Left renal cortex interstitium (tissue), 4 donors: Measurements from ENCODE around the gene TNK2. TPM values are rescaled to one million over a fixed set of nuclear protein-coding genes. Genes with fewer than 3 reads are reported as not detected.
"Not testable (repeated sequence)": the region's sequence is repeated elsewhere in the genome, so short reads cannot be mapped to it uniquely, and the experiment has no call there.

ENCODE experiments used
- DNase-seq, 4 donors: peaks; one replicate each; pipeline ENCODE4 v3.0.0-alpha.2; 2013; ENCODE audit warnings: low read depth in 4 of 4, low spot score in 2 of 4, missing footprints in 1 of 4
- polyA plus RNA-seq, 4 donors: library from polyadenylated mRNA; unstranded; fragments of 120-200 nt; gene quantifications; one replicate each; pipeline ENCODE4 v1.2.1, GENCODE V29; 2013; ENCODE audit not compliant: insufficient read length in 4 of 4

TNK2 gene
- polyA plus RNA-seq = 10 to 100 TPM; 21.6 to 48.2 (median 34.0) TPM

DNA sequence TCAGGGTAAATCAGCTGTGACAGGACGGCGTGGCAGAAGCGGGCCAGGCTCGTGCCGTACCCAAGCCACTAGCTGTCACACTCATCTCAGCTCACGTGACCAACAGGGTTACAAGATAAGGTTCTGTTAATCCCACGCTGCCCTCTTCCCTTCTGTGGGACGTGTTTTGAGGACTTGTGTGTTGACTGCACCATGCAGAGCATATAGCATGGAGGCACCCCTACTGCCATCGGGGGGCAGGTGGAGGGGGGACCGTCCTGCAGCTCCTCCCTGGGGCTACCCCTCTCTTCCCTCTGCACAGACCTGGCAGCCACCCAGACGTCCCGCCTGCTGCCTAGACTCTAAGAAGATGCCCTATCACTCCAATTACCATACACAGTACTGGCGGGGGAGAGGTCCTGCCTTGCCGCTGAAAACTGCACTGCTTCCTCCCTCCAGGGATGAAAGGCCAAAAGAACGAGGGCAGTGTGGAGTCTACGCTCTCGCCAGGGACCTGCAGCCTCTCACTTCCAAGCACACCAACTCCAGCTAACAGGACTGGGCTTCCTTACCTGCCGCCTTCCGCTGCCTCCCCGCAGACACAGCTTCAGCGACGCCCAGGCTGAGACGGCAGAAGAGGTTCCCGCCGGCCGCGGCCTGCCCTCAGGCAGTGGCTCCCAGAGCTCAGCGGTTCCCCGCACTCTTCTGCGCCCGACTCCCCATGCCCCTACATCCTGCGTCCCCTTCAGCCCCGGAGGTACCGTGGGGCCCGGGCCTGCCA lies at the start of gene TNK2:
TSS of gene TNK2 (minus strand) at position 618 of the 760 bp plus-strand sequence. CDS start 19,963 bp downstream, outside the sequence.
- no peak for DNase-seq

GRCh38 chr3:195956577-195956976 lies 48.2 kb upstream of the TNK2 start:
- DNase-seq = no peak

DNA sequence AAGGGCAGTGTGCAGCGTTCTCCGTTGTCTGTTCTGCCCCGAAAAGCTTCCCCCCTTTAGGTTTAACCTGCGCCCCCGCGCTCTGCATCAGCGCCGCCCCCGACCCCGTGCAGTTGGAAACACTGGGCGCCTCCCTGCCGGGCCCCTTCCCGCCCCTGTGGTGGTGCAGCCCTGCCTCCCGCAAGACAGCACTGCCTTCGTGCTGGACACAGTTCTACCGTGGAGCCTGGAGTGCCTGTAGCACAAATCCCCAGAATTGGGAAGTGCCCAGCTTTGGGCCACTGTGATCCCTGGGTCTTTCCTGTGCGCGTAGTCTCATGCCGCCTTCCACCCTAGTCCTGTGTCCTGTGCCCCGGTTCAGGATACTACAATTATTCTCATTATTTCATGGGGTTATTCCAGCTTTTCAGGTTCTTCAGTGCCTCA lies 47.1 kb upstream of the TNK2 start:
- not testable (repeated sequence) for DNase-seq

- DNase-seq = not testable (repeated sequence)
Observed at GRCh38 chr3:195954752-195955119, 46.4 kb upstream of the TNK2 start.

GRCh38 chr3:195954052-195954751 lies 45.9 kb upstream of the TNK2 start:
- peak in 2 of 4 donors; percentile 2 to 47 for DNase-seq

DNA sequence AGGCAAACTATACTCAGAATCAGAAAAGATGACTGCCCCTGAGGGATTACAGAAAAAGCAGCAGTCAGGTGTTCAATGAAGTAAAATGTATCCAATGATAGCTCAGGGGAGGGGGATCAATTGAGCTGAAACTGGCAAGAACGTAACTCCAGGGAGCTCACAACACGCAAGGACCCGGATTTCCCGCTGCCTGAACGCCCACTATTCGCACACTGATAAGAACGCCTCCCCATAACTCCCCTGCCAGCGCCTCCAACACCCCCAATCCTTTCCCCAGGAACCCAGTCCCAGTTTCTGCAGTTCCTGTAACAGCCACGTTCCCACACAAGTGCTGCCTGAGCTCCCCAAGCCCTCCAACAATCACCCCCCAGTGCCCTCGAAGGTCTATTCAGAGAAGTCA lies 44.2 kb upstream of the TNK2 start:
- not testable (repeated sequence) for DNase-seq

- DNase-seq = not testable (repeated sequence)
Observed at GRCh38 chr3:195951443-195952177, 43.3 kb upstream of the TNK2 start.

GRCh38 chr3:195950731-195951130 lies 42.4 kb upstream of the TNK2 start:
- DNase-seq = not testable (repeated sequence)

GRCh38 chr3:195950164-195950563 lies 41.8 kb upstream of the TNK2 start:
- DNase-seq = not testable (repeated sequence)

DNA sequence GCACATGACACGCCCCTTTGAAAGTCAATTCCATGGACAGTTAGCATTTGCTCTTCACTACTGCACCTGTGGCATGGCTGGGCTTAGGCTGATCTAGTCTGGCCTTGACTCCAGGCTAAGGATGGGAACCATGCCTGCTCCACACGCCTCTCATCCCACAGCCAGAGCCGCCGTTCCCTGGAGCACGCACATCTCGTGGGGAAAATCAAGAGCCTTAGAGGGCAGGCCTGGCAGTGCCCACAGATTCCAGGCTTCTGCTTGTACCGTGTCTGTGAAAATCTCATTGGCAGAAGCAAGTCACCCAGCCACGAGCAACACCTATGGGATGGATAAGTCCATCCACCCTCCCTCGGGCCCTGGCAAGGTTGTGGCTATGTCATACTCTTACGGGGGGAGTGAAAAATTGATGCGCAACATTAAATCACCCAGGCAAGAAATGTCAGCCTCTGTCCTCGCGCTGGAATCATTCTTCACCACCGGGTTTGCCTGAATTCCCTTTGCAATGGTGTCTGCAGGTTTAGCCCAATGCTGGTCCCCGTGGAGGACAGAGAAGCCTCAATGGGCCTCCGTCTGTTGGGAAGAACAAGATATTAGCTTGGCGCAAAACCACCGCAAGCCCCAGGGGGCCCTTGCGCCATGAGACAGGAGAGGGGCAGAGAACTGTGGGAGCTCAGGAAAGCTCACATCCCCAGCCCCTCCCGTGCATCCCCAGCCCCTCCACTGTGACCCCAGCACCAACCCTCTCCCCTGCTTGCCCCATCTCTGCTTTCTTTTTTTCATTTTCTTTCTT lies 38.8 kb upstream of the TNK2 start:
- not testable (repeated sequence) for DNase-seq

DNA sequence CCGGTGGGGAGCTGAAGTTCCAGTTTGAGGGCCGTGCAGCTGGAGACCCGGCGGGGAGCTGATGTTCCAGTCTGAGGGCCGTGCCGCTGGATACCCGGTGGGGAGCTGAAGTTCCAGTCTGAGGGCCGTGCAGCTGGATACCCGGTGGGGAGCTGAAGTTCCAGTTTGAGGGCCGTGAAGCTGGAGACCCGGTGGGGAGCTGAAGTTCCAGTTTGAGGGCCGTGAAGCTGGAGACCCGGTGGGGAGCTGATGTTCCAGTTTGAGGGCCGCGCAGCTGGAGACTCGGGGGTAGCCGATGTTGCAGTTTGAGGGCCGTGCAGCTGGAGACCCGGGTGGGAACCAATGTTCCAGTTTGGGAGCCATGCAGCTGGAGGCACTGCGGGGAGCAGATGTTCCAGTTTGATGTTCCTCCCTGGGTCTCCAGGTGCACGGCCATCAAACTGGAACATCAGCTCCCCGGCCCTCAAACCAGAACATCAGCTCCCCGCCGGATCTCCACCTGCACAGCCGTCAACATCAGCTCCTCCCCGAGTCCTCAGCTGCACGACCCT lies 33.0 kb upstream of the TNK2 start:
- DNase-seq = not testable (repeated sequence)

DNA sequence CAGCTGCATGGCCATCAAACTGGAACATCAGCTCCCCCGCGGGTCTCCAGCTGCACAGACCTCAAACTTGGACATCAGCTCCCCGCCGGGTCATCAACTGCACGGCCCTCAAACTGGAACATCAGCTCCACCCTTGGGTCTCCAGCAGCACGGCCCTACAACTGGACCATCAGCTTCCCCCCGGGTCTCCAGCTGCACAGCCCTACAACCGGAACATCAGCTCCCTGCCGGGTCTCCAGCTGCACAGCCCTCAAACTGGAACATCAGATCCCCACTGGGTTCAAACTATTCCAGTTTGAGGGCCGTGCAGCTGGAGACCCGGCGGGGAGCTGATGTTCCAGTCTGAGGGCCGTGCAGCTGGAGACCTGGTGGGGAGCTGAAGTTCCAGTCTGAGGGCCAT lies 32.5 kb upstream of the TNK2 start:
- DNase-seq = not testable (repeated sequence)

GRCh38 chr3:195939526-195940470 lies 31.4 kb upstream of the TNK2 start:
- DNase-seq = not testable (repeated sequence)

- not testable (repeated sequence) for DNase-seq
Observed at GRCh38 chr3:195933044-195933430, 24.7 kb upstream of the TNK2 start.

GRCh38 chr3:195932418-195933043 lies 24.2 kb upstream of the TNK2 start:
- no peak for DNase-seq

DNA sequence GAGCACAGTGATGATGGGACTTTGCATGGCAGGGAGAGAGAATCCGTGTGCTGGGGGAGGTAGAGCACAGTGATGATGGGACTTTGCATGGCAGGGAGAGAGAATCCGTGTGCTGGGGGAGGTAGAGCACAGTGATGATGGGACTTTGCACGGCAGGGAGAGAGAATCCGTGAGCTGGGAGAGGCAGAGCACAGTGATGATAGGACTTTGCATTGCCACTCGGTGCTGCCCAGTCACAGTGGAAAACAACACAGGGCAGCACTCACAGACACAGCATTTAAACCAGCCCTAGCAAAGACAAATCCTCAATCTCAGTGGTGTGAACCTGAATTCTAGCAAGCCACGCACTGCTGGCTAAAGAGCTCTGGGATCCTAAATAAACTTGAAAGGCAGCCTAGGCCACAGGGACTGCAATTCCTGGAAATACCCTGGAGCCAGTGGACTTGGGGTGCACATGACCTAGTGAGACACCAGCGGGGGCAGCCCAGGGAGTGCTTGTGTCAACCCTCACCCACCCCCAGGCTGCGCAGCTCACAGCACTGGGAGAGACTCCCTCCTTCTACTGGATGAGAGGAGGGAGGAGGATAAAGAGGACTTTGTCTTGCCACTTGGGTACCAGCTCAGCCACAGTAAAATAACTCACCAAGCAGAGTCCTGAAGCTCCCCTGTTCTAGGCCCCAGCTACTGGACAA lies 23.4 kb upstream of the TNK2 start:
- no peak for DNase-seq

DNA sequence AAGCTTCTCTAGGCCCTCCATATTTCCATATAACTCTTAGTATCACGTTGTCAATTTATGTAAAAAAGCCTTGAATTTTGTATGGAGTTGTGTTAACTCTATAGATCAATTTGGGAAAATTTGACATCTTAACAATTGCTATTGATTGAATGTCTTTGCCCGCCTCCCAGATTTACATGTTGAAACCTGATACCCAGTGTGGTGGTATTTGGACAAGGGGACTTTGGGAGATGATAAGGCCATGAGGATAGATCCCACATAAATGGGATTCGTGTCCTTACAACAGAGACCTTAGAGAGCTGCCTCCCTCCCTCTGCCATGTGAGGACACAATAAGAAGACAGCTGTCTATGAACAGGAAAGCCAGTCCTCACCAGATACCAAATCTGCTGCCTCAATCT lies 21.1 kb upstream of the TNK2 start:
- no peak for DNase-seq

GRCh38 chr3:195921334-195921791 lies 13.0 kb upstream of the TNK2 start:
- no peak for DNase-seq
